HCT116 (cell line): ENCODE data around the gene SPACA9.

Source experiments
- POLR2A ChIP-seq: IDR thresholded peaks from 2 replicates; pipeline ENCODE4 v1.7.0; 2011; ENCODE audit warnings: borderline replicate concordance; ENCODE audit not compliant: insufficient read depth, insufficient read length; ENCODE audit errors: extremely low read depth
- TF ChIP-seq, protein P1 (sequence below), 3 experiments: fragments of 200-600 bp in 1 of 3; sonication (generic) in 1 of 3; IDR thresholded peaks in 2 of 3; conservative IDR thresholded peaks in 1 of 3; 2 replicates each; pipeline ENCODE4 v1.5.1; 2012 to 2017; ENCODE audit warnings: low read depth in 2 of 3, low read length in 2 of 3, antibody characterized with exemption in 1 of 3, borderline replicate concordance in 1 of 3, control low read depth in 1 of 3, mild to moderate bottlenecking in 1 of 3, mixed read lengths in 1 of 3, mixed run types in 1 of 3, moderate library complexity in 1 of 3; ENCODE audit not compliant: insufficient read depth in 1 of 3
- TF ChIP-seq, protein P2 (sequence below): IDR thresholded peaks from 2 replicates; pipeline ENCODE4 v1.6.1; 2012; ENCODE audit warnings: low read depth

DNA sequence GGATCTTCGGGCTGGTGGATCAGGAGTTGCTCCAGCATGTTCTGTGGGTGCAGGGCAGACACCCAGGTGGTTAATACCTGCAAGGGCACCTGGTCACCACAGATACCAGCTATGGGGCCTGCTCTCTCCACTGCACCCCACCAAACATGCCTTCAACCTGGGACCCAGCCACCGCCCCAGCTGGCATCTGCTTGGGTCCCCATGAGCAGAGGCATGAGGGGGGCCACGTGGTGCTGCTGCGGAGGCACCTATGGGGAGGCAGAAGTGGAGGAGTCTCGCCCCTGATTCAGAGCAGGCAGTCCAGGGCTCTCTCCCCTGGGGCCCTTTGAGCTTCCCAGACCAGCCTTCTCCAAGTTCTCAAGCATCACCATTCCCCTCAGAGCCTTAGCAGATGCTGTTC lies 3.5 kb upstream of the SPACA9 start:
- TF ChIP-seq, protein P1, sequence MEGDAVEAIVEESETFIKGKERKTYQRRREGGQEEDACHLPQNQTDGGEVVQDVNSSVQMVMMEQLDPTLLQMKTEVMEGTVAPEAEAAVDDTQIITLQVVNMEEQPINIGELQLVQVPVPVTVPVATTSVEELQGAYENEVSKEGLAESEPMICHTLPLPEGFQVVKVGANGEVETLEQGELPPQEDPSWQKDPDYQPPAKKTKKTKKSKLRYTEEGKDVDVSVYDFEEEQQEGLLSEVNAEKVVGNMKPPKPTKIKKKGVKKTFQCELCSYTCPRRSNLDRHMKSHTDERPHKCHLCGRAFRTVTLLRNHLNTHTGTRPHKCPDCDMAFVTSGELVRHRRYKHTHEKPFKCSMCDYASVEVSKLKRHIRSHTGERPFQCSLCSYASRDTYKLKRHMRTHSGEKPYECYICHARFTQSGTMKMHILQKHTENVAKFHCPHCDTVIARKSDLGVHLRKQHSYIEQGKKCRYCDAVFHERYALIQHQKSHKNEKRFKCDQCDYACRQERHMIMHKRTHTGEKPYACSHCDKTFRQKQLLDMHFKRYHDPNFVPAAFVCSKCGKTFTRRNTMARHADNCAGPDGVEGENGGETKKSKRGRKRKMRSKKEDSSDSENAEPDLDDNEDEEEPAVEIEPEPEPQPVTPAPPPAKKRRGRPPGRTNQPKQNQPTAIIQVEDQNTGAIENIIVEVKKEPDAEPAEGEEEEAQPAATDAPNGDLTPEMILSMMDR (IDR thresholded peaks at IDR 0.05 in 2 of 3, conservative IDR thresholded peaks at IDR 0.05 in 1 of 3; ENCODE audit: borderline replicate concordance in 1 of 3, insufficient read depth in 1 of 3, low read depth in 2 of 3, low read length in 2 of 3): no peak
- TF ChIP-seq, protein P2, sequence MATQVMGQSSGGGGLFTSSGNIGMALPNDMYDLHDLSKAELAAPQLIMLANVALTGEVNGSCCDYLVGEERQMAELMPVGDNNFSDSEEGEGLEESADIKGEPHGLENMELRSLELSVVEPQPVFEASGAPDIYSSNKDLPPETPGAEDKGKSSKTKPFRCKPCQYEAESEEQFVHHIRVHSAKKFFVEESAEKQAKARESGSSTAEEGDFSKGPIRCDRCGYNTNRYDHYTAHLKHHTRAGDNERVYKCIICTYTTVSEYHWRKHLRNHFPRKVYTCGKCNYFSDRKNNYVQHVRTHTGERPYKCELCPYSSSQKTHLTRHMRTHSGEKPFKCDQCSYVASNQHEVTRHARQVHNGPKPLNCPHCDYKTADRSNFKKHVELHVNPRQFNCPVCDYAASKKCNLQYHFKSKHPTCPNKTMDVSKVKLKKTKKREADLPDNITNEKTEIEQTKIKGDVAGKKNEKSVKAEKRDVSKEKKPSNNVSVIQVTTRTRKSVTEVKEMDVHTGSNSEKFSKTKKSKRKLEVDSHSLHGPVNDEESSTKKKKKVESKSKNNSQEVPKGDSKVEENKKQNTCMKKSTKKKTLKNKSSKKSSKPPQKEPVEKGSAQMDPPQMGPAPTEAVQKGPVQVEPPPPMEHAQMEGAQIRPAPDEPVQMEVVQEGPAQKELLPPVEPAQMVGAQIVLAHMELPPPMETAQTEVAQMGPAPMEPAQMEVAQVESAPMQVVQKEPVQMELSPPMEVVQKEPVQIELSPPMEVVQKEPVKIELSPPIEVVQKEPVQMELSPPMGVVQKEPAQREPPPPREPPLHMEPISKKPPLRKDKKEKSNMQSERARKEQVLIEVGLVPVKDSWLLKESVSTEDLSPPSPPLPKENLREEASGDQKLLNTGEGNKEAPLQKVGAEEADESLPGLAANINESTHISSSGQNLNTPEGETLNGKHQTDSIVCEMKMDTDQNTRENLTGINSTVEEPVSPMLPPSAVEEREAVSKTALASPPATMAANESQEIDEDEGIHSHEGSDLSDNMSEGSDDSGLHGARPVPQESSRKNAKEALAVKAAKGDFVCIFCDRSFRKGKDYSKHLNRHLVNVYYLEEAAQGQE: no peak
- no peak for TF ChIP-seq POLR2A
